T-helper 22 cell (primary cell): Measurements from ENCODE around the gene KANK3.
"Not testable (repeated sequence)": the region's sequence is repeated elsewhere in the genome, so short reads cannot be mapped to it uniquely, and the experiment has no call there.

ENCODE experiments used
- DNase-seq: peaks from one replicate; pipeline ENCODE4 v3.0.0-alpha.2; 2020; ENCODE audit warnings: low read depth

KANK3 gene

DNA sequence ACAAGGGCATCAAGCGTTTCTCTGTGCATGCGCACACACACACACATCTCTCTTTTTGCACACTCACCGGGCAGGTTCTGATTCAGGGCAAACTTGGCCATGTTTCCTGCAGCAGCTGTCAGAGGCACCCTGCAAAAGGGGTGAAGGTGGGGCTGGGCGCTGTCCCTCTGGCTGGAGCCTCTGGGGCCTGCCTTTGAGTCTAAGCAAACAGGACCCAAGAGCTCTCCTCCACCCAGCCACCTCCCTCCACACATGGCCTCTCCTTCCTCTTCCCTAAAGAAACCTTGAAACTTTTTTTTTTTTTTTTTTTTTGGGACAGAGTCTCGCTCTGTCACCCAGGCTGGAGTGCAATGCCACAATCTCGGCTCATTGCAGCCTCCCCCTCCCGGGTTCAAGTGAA is 5.3 kb downstream of the KANK3 start:
- no peak for DNase-seq

DNA sequence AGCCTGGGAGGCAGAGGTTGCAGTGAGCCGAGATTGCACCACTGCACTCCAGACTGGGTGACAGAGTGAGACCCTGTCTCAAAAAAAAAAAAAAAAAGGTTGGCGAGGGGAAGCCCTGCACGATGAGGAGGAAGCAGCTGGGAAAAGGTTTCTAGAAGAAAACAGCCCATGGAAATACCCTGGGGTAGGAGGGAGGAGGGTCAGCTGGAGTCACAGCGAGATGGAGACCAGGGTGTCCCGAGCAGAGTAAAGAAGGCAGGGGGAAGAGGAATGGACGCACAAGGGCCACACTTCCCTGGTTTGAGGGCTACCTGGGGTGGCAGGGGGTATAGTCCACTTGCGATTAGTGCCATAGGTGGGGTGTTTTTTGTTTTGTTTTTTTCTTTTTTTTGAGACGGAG is 6.4 kb downstream of the KANK3 start:
- DNase-seq = no peak

DNA sequence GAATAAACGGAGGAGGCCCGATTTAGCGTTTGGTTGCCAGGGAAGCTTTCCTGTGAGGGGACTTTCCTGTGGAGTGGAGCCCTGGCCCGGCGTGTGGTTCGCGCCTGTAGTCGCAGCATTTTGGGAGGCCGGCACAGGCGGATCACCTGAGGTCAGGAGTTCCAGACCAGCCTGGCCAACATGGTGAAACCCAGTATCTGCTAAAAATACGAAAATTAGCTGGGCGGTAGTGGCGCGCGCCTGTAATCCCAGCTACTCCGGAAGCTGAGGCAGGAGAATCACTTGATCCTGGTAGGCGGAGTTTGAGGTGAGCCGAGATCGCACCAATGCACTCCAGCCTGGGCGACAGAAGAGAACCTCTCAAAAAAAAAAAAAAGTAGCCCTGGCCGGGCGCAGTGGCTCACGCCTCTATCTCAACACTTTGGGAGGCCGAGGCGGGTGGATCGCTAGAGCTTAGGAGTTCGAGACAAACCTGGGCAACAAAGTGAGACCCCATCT is 6.9 kb downstream of the KANK3 start:
- DNase-seq = no peak

DNA sequence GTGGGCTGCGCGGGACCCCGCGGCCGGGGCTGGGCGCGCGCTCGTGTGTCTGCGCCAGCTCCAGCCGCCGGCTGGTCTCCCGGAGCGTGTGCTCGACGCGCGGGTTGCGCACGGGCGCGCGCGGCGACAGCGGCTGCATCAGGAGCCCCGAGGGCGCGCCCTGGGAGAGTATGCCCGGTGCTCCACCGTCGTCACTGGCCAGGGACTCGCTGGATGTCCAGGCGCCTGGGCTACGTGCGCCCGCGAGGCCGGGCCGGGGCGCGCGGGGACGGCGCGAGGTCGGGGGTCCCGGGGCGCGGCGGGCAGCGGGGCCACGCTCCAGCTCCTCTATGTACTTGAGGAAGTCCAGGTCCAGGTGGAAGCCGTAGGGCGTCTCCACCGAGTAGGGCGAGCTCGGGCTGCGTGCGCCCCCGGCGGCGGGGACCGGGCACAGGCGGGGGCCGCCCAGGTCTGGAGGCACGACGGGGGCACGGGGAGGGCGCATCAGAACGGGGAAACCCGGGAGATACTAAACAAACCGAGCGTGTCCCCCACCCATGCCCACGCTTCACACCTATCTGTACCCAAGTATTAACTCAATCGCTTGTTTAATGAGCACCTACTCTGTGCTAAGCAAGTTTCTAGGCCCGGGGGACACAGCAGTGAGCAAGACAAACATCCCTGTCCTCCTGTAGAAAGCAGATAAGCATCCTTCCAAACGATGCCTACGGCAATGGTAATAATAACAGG is 7.6 kb downstream of the KANK3 start:
- no peak for DNase-seq

DNA sequence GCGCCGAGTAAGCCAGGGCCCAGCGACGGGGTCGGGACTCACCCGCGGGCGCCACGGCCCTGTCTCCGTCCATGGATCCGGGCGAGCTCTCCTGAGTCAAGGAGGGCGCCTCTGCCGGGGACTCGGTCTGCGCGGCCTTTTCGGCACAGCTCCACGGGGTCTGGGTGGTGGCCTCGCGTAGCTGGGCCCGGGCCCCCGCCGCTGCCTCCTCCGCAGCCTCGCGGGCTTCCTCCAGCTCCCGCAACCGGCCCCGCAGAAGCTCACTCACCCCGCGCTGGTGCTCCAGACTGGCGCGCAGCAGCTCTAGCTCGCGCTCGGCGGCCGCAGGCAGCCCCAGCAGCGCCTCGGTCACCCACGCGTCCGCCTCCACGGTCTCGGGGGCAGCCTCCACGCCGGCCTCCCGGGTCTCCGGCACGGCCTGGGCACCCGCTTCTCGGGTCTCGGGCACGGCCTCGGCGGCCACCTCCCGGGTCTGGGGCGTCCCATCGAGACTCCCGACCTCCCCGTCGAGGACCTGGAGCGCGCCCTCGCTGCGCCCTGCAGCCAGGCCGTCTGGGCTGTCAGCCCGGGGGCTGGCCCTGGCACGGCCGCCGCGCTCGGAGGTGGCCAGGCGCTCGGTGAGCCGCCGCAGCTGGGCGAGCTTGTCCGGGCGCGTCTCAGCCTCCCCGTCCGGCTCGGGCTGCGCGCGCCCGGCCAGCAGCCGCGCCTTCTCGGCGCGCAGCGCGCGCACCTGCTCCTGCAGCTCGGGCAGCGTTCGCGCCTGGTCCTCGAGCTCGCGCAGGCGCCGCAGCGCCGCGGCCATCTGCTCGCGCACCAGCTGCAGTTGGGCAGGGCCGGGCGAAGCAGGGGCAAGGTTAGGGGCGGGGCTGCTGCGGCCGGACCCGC is 8.4 kb downstream of the KANK3 start:
- DNase-seq = no peak

DNA sequence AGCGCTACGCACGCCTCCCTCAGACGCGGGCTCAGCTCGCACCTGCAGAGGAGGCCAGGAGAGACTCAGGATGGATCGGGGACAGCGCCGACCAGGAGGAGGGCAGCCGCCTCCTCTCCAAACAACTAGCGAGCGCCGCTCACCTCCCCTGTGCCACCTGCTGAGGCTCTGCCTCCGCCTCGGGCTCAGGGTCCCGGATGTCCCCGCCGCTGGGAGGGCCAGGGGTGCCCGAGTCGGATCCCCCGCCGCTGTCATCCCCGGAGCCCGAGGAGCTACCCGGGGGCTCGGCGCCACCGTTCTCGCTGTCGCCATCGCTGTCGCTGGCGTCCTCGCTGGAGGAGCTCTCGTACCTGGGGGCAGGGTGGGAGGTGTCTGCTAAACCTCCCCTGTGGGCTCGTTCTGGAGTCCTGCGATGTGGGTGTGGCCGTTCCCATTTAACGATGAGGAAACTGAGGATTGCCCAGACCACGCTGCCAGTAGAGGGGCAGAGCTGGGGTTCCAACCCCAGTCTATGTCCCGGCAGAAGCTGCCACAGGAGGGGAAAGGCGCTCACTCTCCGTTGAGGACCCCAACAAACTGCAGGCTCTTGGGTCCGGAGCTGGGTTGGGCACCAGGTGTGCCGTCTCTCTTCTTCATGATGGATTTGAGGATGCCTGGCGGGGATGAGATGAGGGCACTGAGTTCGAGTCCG is 9.2 kb downstream of the KANK3 start:
- DNase-seq = no peak

DNA sequence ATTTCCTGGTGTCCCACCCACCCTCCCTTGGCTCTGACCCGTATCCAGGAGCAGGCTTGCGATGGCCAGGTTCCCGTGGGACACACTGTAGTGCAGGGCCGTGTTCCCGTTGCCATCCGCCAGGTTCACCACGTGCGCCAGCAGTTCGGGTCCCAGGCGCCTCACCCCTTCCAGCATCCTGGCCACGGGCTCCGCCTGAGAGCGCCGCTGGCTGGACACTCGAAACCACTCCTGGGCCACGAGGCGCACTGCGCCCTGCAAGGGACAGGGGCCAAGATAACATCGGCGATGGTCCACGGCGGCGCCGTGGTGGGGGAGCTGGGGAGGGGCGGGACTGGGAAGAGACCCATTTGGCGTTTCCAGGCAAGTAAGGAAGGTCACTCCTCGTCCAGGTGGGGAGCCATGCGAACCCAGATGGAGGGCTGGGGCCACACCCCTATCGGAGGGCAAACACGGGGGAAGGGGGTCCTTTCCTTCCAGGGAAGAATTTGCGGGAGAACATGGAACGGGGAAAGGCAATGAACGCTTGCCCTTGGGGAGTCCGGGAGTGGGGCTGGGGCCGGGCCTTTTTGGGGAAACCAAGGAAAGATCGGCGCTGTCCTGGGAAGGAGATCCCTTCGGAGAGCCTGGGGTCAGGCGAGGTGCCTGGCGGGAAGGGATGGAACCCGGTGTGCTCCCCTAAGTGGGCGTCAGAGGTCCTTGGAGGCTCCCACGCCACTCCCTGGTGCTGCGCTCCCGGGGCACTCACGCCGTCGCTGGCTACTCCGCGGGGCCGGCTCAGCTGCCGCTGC is 9.9 kb downstream of the KANK3 start:
- DNase-seq = no peak

DNA sequence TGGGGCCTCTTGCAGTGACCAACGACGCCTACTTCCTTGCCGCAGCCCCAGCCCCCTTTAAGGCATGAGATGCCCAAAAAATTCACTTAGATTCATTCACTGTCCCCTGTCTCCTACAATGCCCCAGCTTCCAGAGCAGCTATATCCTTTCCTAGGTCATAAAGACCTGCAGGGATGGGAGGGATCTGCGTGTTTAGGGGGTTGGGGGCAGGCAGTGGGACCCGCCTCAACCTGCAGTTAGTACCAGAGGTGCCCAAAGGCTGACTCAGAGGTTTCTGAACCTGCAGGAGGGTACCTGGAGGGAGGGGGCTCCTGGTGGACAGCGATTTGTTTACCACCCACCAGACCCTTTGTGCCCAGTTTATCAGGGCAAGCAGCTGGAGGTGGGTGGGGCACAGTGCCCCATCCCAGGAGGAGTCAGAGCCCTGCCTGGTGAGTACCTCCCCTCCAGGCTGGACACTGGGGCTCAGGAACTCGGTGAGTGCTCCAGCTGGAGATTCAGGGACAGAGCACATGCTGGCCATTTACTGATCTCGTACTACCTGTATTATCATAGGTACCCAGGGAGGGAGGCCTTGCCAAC is 11.7 kb downstream of the KANK3 start:
- no peak for DNase-seq

DNA sequence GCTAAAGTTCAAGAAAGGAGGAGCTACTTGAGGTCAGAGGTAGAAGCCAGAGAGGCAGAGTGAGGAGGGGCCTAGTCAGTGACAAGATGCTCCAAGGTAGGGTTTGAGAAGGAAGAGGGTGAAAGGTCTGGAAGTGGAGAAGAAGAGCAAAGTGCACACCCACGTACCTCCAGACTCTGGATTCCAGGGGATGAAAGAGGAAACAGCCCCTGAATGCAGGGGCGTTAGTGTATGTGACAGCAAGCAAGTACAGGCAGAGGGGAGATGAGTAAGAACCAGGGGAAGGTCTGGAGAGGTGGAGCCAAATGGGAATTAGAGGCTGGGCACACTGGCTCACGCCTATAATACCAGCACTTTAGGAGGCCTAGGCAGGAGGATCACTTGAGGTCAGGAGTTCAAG is 13.1 kb downstream of the KANK3 start:
- no peak for DNase-seq

DNA sequence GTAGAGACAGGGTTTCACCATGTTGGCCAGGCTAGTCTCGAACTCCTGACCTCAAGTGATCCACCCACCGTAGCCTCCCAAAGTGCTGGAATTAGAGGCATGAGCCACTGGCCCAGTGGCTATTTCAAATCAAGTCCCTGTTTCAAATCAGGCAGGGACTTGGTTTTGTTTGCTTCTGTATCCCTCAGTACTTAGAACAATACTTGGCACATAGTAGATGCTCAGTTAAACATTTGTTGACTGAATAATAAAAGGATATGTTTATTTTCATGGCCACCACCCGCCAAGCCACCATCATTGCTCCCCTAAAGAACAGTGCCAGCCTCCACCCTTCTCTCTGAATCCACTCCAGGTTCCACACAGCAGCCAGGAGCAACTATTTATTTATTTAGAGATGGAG is 17.6 kb downstream of the KANK3 start:
- no peak for DNase-seq

DNA sequence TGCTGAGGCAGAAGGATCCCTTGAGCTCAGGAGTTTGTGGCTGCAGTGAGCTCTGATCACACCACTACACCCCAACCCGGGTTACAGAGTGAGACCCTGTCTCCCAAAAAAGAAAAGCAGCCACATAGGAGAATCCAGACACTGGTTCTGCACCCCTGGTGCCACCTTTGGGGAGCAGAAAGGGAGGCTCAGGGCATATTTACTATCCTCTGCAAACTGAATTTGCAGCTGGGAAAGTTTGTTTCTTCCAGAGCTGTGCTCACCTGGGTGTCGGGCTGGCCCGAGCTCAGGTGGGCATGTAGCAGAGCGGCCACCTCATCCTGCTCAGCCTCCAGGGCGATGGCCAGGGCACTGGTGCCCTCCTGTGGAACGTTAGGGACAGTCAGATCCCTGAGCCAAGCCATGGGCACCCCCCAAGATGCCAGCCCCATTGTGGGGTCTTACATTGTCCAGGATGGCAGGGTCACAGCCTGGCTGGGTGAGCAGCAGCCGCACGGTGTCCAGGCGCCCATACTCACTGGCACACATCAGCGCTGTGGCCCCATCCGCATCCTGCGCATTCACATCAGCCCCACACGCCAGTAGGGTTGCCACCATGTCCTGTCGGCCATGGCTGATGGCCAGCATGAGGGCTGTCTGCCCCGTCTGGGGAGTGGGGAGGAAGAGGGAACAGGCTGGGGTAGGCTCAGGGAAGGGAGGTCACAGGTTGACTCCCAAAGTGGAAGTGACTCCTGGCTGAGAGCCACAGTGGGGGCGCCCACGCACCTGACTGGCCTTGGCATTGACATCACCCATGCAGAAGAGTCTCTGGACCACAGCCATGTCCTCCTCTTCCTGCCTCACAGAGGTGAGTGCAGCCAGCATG is 18.6 kb downstream of the KANK3 start:
- DNase-seq = no peak

DNA sequence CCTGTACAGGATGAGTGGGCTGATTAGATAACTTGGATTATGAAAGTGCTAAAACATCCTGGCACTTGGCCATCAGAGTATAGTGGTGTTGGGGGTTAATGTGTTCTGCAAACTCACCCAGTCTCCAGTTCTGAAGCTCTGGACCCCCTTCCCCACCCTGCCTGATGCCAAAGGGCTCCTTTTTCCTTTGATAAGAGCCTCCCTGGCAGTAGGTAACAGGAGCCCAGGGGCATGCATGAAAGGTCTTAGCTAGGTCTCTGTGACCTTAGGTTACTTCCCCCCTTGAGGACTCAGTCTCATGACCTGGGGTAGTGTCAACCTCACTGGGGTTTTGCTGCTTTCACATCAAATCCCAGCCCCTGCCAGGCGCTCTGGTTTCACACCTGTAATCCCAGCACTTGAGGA is 19.3 kb downstream of the KANK3 start:
- no peak for DNase-seq

DNA sequence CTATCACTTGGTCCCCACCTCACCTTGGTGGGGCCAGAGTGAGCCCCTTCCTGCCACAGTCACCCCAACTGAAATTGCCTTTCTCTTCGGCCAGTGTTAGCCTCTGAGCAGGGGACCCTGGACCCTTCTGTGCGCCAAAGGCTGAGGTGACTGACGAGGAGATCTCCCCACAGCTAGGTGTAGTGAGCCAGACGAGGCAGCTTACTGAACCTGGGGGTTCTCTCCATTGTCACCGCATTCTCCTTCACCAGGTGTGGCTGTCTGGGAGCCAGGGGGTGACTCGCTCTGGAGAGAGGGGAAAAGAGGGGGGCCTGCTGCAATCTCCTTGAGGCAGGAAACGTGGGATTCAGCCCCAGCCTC is 20.4 kb downstream of the KANK3 start:
- DNase-seq = no peak

DNA sequence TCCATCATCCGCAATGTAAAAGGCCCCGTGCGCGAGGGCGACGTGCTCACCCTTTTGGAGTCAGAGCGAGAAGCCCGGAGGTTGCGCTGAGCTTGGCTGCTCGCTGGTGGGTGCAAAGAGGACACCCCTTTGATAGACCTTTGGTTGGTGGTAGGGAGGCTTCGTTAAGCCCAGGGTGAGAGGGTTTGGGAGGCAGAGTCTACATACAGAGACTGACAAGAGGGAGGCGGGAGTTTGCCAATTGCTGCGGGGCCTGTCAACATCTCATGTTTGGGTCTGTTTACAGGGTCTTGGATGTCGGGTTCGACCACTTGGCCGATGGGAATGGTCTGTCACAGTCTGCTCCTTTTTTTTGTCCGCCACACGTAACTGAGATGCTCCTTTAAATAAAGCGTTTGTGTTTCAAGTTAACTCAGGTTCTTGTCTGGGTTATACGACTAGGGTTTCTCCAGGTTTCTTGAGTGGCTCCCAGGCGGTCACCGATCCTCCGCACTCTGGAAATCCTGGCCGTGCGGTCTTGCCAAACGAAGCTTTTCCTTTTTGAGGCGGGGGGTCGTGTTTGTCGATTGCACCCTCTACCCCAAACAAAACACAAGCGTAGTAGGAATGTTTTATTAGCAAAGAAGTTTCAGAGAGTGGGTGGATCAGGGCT is 20.9 kb downstream of the KANK3 start:
- DNase-seq = no peak

DNA sequence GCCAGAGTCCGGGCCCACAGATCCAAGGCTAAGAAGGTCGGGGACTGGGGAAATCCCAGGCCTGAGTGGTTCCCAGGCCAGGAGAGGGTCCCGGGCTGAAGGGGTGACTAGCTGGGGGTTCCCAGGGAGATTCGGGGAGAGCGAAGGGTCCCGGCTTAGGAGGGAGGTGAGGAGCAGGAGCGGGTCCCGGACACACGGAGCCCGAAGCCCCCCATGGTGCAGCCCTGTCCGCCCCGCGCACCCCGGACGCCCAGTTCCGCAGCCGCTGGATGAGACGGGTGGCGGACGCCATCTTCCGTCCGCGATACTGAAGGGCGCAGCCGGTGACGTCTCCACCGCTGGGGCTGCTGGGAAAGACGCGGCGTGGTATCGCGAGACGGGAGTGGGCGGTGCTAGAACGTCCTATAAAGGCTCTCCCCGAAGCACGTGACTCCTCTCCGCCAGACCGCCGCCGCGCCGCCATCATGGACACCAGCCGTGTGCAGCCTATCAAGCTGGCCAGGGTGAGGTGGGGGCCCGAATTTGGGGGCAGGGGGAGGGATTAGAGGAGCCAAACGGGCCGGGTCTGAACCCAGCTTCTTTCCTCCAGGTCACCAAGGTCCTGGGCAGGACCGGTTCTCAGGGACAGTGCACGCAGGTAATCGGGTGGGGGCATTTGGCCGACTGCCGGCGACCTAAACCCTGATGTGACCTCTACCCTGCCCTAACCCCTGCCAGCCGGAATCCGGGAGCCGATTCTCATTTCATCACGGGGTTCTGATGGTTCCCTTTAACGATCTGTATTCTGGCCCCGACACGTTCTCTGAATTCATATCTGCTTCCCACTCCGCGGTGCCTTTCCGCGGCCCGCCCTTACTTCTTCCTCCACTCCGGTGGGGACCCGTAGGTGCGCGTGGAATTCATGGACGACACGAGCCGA is 21.7 kb downstream of the KANK3 start, which contains the start of the genes NDUFA7 and RPS28:
Gene NDUFA7, minus strand, starts transcription at position 309 of the 919 bp plus-strand sequence. Its CDS starts 17 bp downstream, at position 292.
Gene RPS28, plus strand, starts transcription at position 430 of the 919 bp plus-strand sequence. Its CDS starts 35 bp downstream, at position 465.
- peak; percentile 94 for DNase-seq

DNA sequence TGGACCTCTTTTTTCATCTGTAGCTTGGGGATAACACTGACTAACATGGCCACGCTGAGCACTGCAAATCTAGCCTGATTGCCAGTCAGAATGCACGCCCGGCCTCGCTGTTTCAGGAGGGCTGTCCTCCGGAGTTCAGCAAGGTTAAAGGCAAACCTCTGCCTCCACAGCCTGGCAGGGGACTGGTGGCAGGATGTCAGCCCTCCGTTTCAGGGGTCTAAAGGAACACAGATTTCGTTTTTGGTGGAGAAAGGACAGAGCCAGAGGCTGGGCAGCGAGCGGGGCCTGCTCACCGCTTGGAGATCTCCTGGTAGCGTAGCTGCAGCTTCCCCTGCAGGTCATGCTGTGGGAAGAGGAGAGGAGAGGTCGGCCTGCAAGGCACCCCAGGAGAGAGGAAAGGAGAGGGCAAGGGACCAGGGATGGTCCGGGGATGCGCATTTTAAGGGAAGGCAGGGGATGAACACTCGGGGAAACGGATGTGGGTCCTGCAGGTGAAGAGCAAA is 22.4 kb downstream of the KANK3 start:
- no peak for DNase-seq

DNA sequence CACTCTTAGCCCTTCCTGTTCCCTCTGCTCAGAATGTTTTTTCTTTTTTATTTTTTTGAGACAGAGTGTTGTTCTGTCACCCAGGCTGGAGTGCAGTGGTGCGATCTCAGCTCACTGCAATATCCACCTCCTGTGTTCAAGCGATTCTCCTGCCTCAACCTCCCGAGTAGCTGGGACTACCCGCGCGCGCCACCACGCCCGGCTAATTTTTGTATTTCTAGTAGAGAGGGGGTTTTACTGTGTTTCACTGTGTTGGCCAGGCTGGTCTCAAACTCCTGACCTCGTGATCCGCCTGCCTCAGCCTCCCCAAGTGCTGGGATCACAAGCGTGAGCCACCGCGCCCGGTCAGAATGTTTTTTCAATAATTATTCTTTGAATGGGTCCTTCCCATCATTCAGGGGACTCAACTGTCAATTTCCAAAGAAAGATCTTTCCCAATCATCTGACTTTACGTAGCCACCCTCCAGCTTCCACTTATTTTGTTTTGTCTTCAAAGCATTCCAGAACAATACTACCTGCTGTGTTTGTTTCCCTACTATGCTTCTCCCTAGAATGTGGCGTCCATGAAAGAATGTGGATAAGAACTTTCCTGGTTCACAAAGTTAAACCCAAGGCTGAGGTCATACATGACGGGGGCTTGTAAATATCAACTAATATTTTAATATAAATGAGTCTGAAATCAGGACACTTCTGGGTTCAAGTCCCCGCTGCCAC is 23.1 kb downstream of the KANK3 start:
- DNase-seq = no peak

DNA sequence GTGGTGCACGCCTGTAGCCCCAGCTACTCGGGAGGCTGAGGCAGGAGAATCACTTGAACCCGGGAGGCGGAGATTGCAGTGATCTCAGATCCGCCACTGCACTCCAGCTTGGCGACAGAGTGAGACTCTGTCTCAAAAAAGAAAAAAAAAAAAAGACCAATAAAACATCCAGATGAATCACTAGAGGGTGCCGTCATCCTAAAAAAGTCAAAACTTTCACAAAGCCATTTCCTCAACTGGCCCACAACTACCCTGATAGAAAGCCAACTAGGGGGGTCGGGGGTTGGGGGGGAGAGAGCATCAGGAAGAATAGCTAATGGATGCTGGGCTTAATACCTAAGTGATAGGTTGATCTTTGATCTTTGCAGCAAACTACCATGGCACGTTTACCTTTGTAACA is 24.2 kb downstream of the KANK3 start:
- not testable (repeated sequence) for DNase-seq
